AG04450 (cell line): ENCODE results near the gene SAMD4B. TPM values are rescaled to one million over a fixed set of nuclear protein-coding genes. Genes with fewer than 3 reads are reported as not detected.

ENCODE experiments used
- CTCF ChIA-PET: fragments of 300-600, 350-600 bp; formaldehyde crosslinking; extraction: SDS; loops from one replicate; lab custom pipeline; 2022; ENCODE audit warnings: antibody characterized with exemption, inconsistent platforms; lab: Charles Lee
- POLR2A ChIA-PET: fragments of 350-600 bp; formaldehyde crosslinking; extraction: SDS; loops from one replicate; lab custom pipeline; 2021; ENCODE audit warnings: antibody characterized with exemption, inconsistent platforms; lab: Yijun Ruan, JAX
- DNase-seq: peaks from one replicate; pipeline ENCODE4 v3.0.0-alpha.2; 2011; ENCODE audit warnings: low read depth, low spot score
- H3K27ac ChIP-seq: one replicate; pipeline ENCODE4 v1.5.1; 2012; ENCODE audit warnings: low read depth, low read length, control low read depth
- H3K27me3 ChIP-seq: one replicate; pipeline ENCODE4 v1.6.0; 2012; ENCODE audit warnings: low read length; ENCODE audit not compliant: control insufficient read depth, insufficient read depth
- H3K4me3 ChIP-seq: 2 replicates; pipeline ENCODE4 v1.5.1; 2011; ENCODE audit warnings: mild to moderate bottlenecking, low read depth, low read length, control low read depth
- H3K9me3 ChIP-seq: 2 replicates; pipeline ENCODE4 v1.5.1; 2012; ENCODE audit warnings: low read length; ENCODE audit not compliant: control insufficient read depth, insufficient read depth
- CTCF ChIP-seq: IDR thresholded peaks from 2 replicates; pipeline ENCODE4 v1.5.1; 2011; ENCODE audit warnings: low read depth, low read length, control low read depth, inconsistent platforms
- polyA plus RNA-seq: library from polyadenylated mRNA; depleted of rRNA; stranded (reverse); fragments of >200 nt; gene quantifications from 2 replicates; pipeline ENCODE4 v1.2.3, GENCODE V29; 2011

Gene SAMD4B
- polyA plus RNA-seq, 1 experiment: 33.4 TPM

- Histone ChIP-seq H3K9me3 (no peaks in the 10 kb centered on the region; the same call in 1 of the 2 replicates), H3K4me3 (peak overlapping the region; percentile 80), H3K27me3 (no peaks in the 10 kb centered on the region), H3K27ac (peak overlapping the region; percentile 11)
- no peak for DNase-seq
- ChIA-PET CTCF (interaction anchor here (0.6 to 1.6 kb wide), 20 partner anchors 8 to 1429 kb away, joined by 3 to 17 read pairs (median 3); partner anchors contain the start of genes EID2B, RPS16 and SUPT5H), POLR2A (interaction anchor here (0.9 to 1.9 kb wide), 3 partner anchors 8 to 61 kb away, joined by 3 to 8 read pairs (median 3); partner anchors contain the start of genes MED29 and PAF1)
- no peak for TF ChIP-seq CTCF
These were observed 555 bp downstream of the SAMD4B start for GRCh38 chr19:39342647-39343305.

- no peak for DNase-seq
- Histone ChIP-seq H3K27me3 (no peaks in the 10 kb centered on the region), H3K9me3 (no peaks in the 10 kb centered on the region; the same call in 1 of the 2 replicates), H3K4me3 (no peak overlapping the region), H3K27ac (no peak overlapping the region)
- ChIA-PET POLR2A (no interaction called here), CTCF (interaction anchor here (0.5 to 1.2 kb wide), 3 partner anchors 9 to 225 kb away, joined by 3 to 5 read pairs (median 4); no protein-coding TSS in a partner anchor)
- peak; percentile 30; the same call in 1 of the 2 replicates for TF ChIP-seq CTCF
These were observed 3.7 kb downstream of the SAMD4B start for GRCh38 chr19:39345956-39346355.

GRCh38 chr19:39347332-39348164 is 5.3 kb downstream of the SAMD4B start:
- H3K4me3 ChIP-seq: no peak overlapping the region
- H3K9me3 ChIP-seq: no peaks in the 10 kb centered on the region; the same call in 1 of the 2 replicates
- peak overlapping the region; percentile 1 for H3K27ac ChIP-seq
- no peak for TF ChIP-seq CTCF
- H3K27me3 ChIP-seq: no peaks in the 10 kb centered on the region
- DNase-seq: no peak
- ChIA-PET POLR2A (no interaction called here), CTCF (interaction anchor here (0.5 to 0.8 kb wide), 2 partner anchors 185 to 225 kb away, joined by 3 read pairs; partner anchors contain the start of gene EID2B)

GRCh38 chr19:39349326-39349725 is 7.1 kb downstream of the SAMD4B start:
- ChIA-PET POLR2A (no interaction called here), CTCF (interaction anchor here (0.6 to 0.8 kb wide), 2 partner anchors 40 to 49 kb away, joined by 3 to 4 read pairs; no protein-coding TSS in a partner anchor)
- TF ChIP-seq CTCF: no peak
- Histone ChIP-seq H3K27me3 (no peaks in the 10 kb centered on the region), H3K9me3 (no peaks in the 10 kb centered on the region), H3K4me3 (no peak overlapping the region), H3K27ac (no peak overlapping the region)
- DNase-seq: no peak
